GM12878 (cell line): Measurements from ENCODE around the gene DDX49.

ENCODE experiments used
- EGR1 ChIP-seq, 2 experiments: IDR thresholded peaks; 1 replicate in 1 of 2; 2 replicates in 1 of 2; pipeline ENCODE4 v1.6.1; 2011 to 2012; ENCODE audit warnings: low read depth in 2 of 2, low read length in 2 of 2, borderline replicate concordance in 1 of 2, mild to moderate bottlenecking in 1 of 2, moderate library complexity in 1 of 2
- POLR2AphosphoS5 ChIP-seq: IDR thresholded peaks from 2 replicates; pipeline ENCODE4 v1.6.1; 2011; ENCODE audit warnings: mild to moderate bottlenecking, low read length, inconsistent platforms
- RAD21 ChIP-seq: IDR thresholded peaks from 2 replicates; pipeline ENCODE4 v1.6.1; 2011; ENCODE audit warnings: mild to moderate bottlenecking, low read depth, low read length, moderate library complexity; ENCODE audit not compliant: insufficient read depth
- SIN3A ChIP-seq: IDR thresholded peaks from 2 replicates; pipeline ENCODE4 v1.6.1; 2012; ENCODE audit warnings: low read depth, low read length, improper control_type of control experiment
- TF ChIP-seq, protein P1 (sequence below), 3 experiments: IDR thresholded peaks in 2 of 3; conservative IDR thresholded peaks in 1 of 3; 2 replicates each; pipeline ENCODE4 v1.5.1; 2011; ENCODE audit warnings: low read depth in 3 of 3, low read length in 3 of 3, mild to moderate bottlenecking in 3 of 3, control low read depth in 2 of 3, moderate library complexity in 2 of 3, inconsistent platforms in 1 of 3, mixed read lengths in 1 of 3; ENCODE audit not compliant: control insufficient read depth in 2 of 3, insufficient read depth in 1 of 3; ENCODE audit errors: extremely low read depth in 1 of 3
- TF ChIP-seq, protein P2 (sequence below): IDR thresholded peaks from 2 replicates; pipeline ENCODE4 v1.6.1; 2012; ENCODE audit warnings: low read length, inconsistent platforms

DNA sequence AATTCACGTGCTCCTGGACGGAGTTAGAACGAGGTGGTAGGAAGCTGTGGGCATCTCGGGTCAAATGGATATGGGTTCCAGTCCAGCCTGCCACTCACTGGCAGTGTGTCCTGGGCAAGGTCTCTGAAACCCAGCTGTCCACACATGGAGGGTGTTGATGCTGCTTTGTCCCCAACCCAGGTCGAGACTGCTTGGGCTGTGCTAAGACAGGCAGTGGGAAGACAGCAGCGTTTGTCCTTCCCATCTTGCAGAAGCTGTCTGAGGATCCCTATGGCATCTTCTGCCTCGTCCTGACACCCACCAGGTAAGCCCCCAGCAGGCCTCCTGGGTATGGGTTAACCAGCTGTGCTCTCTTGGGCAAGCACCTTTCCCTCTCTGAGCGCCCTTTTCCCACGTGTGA is 885 bp downstream of the DDX49 start:
- TF ChIP-seq, protein P1, sequence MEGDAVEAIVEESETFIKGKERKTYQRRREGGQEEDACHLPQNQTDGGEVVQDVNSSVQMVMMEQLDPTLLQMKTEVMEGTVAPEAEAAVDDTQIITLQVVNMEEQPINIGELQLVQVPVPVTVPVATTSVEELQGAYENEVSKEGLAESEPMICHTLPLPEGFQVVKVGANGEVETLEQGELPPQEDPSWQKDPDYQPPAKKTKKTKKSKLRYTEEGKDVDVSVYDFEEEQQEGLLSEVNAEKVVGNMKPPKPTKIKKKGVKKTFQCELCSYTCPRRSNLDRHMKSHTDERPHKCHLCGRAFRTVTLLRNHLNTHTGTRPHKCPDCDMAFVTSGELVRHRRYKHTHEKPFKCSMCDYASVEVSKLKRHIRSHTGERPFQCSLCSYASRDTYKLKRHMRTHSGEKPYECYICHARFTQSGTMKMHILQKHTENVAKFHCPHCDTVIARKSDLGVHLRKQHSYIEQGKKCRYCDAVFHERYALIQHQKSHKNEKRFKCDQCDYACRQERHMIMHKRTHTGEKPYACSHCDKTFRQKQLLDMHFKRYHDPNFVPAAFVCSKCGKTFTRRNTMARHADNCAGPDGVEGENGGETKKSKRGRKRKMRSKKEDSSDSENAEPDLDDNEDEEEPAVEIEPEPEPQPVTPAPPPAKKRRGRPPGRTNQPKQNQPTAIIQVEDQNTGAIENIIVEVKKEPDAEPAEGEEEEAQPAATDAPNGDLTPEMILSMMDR (IDR thresholded peaks at IDR 0.05 in 2 of 3, conservative IDR thresholded peaks at IDR 0.05 in 1 of 3; ENCODE audit: control insufficient read depth in 2 of 3, extremely low read depth in 1 of 3, insufficient read depth in 1 of 3, low read depth in 3 of 3, low read length in 3 of 3), result no peak
- TF ChIP-seq, protein P2, sequence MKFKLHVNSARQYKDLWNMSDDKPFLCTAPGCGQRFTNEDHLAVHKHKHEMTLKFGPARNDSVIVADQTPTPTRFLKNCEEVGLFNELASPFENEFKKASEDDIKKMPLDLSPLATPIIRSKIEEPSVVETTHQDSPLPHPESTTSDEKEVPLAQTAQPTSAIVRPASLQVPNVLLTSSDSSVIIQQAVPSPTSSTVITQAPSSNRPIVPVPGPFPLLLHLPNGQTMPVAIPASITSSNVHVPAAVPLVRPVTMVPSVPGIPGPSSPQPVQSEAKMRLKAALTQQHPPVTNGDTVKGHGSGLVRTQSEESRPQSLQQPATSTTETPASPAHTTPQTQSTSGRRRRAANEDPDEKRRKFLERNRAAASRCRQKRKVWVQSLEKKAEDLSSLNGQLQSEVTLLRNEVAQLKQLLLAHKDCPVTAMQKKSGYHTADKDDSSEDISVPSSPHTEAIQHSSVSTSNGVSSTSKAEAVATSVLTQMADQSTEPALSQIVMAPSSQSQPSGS, result no peak
- TF ChIP-seq POLR2AphosphoS5 (no peak; the same call in 1 of the 2 replicates), RAD21 (no peak), EGR1 (IDR thresholded peaks at IDR 0.05; ENCODE audit: borderline replicate concordance in 1 of 2, low read depth in 2 of 2, low read length in 2 of 2) (no peak), SIN3A (no peak)
